Activated naive CD4-positive, alpha-beta T cell treated with anti-CD3 and anti-CD28 coated beads for 36 hours (primary cell): Measurements from ENCODE around the gene CCDC24. TPM values are rescaled to one million over a fixed set of nuclear protein-coding genes. Genes with fewer than 3 reads are reported as not detected.
A peak's percentile ranks its signal among the peaks of the same experiment; 100 is the strongest.

ENCODE experiments used
- CTCF ChIA-PET: fragments of 350-600 bp; sonication (Branson Sonifier 250); formaldehyde crosslinking; loops from one replicate; lab custom pipeline; 2021; ENCODE audit warnings: antibody characterized with exemption; lab: Charles Lee
- DNase-seq: peaks from one replicate; pipeline ENCODE4 v3.0.0-alpha.2; 2020
- H3K27ac Mint-ChIP-seq: one replicate; pipeline ENCODE4 v1.8.0; 2021; ENCODE audit warnings: mild to moderate bottlenecking, mixed read lengths
- H3K27me3 Mint-ChIP-seq: one replicate; pipeline ENCODE4 v1.8.0; 2021; ENCODE audit warnings: low read depth, mixed read lengths
- H3K36me3 Mint-ChIP-seq: one replicate; pipeline ENCODE4 v1.8.0; 2021; ENCODE audit warnings: low read depth, mixed read lengths
- H3K4me1 Mint-ChIP-seq: one replicate; pipeline ENCODE4 v1.8.0; 2021; ENCODE audit warnings: low read depth, mixed read lengths
- H3K4me3 Mint-ChIP-seq: one replicate; pipeline ENCODE4 v1.8.0; 2021; ENCODE audit warnings: mild to moderate bottlenecking, moderate library complexity, mixed read lengths
- H3K9me3 Mint-ChIP-seq: one replicate; pipeline ENCODE4 v1.8.0; 2021; ENCODE audit warnings: mixed read lengths
- intact Hi-C: fragments of 100-400 bp; cut with micrococcal nuclease; formaldehyde crosslinking; loops from one replicate; pipeline ENCODE4 v1.15.1; 2023
- total RNA-seq, 2 experiments: library from RNA; stranded (reverse); gene quantifications; one replicate each; pipeline ENCODE4 v1.2.3, GENCODE V29; 2021

Gene CCDC24
- total RNA-seq, 2 experiments from 2014 or later = 0.91 to 1.6 TPM

GRCh38 chr1:43968348-43968948 lies 23.0 kb upstream of the CCDC24 start:
- intact Hi-C loops = no loop called here
- Mint-ChIP-seq H3K4me1 (peaks cover 17% of the 10 kb centered on the region), H3K27ac (no peak overlapping the region), H3K27me3 (no peaks in the 10 kb centered on the region), H3K4me3 (no peak overlapping the region), H3K36me3 (peaks cover 14% of the 10 kb centered on the region), H3K9me3 (no peaks in the 10 kb centered on the region)
- CTCF ChIA-PET = interaction anchor here (1.5 kb wide), 1 partner anchor 23 kb away, joined by 3 read pairs; no protein-coding TSS in a partner anchor
- DNase-seq = peak; percentile 49

- CTCF ChIA-PET = interaction anchor here (1.5 to 1.7 kb wide), 3 partner anchors 23 to 79 kb away, joined by 3 to 8 read pairs (median 4); no protein-coding TSS in a partner anchor
- peak overlapping the region; percentile 96 for H3K4me3 Mint-ChIP-seq
- no peaks in the 10 kb centered on the region for H3K9me3 Mint-ChIP-seq
- peaks cover 26% of the 10 kb centered on the region for H3K4me1 Mint-ChIP-seq
- peaks cover 16% of the 10 kb centered on the region for H3K36me3 Mint-ChIP-seq
- H3K27me3 Mint-ChIP-seq = no peaks in the 10 kb centered on the region
- no peak for DNase-seq
- H3K27ac Mint-ChIP-seq = no peak overlapping the region
- intact Hi-C loops = loop anchor here (1.0 kb wide), 1 partner anchor 23 kb away; the partner anchor contains the start of gene IPO13
Observed at GRCh38 chr1:43969416-43969745, 22.0 kb upstream of the CCDC24 start.

GRCh38 chr1:43969746-43970466 lies 21.5 kb upstream of the CCDC24 start, which contains the start of gene DPH2:
TSS of gene DPH2 (plus strand) at chr1:43970010. CDS start at chr1:43970176, 166 bp downstream.
- intact Hi-C loops = loop anchor here (1.0 kb wide), 1 partner anchor 24 kb away; the partner anchor contains the start of gene IPO13
- CTCF ChIA-PET = interaction anchor here (1.1 to 1.7 kb wide), 3 partner anchors 21 to 78 kb away, joined by 3 to 8 read pairs (median 4); no protein-coding TSS in a partner anchor
- peak within 1 kb of the TSS; percentile 96 for H3K4me3 Mint-ChIP-seq

GRCh38 chr1:43970502-43970901 lies 20.9 kb upstream of the CCDC24 start:
- Mint-ChIP-seq H3K4me1 (peaks cover 26% of the 10 kb centered on the region), H3K4me3 (peak overlapping the region; percentile 96), H3K27me3 (no peaks in the 10 kb centered on the region), H3K27ac (no peak overlapping the region), H3K36me3 (peaks cover 16% of the 10 kb centered on the region), H3K9me3 (no peaks in the 10 kb centered on the region)
- DNase-seq = no peak
- CTCF ChIA-PET = interaction anchor here (1.1 to 1.7 kb wide), 3 partner anchors 22 to 78 kb away, joined by 3 to 8 read pairs (median 4); no protein-coding TSS in a partner anchor
- intact Hi-C loops = no loop called here

More at GRCh38 chr1:43969746-43970466, 21.5 kb upstream of the CCDC24 start, which contains the start of gene DPH2:
- DNase-seq = peak; percentile 98
- Mint-ChIP-seq H3K27me3 (no peaks in the 10 kb centered on the region), H3K4me1 (peaks cover 26% of the 10 kb centered on the region), H3K27ac (peak within 1 kb of the TSS; percentile 46), H3K9me3 (no peaks in the 10 kb centered on the region), H3K36me3 (peaks cover 16% of the 10 kb centered on the region)

- intact Hi-C loops = no loop called here
- Mint-ChIP-seq H3K27me3 (no peaks in the 10 kb centered on the region), H3K4me3 (peak overlapping the region; percentile 96), H3K4me1 (peaks cover 28% of the 10 kb centered on the region), H3K27ac (no peak overlapping the region), H3K36me3 (peaks cover 16% of the 10 kb centered on the region), H3K9me3 (no peaks in the 10 kb centered on the region)
- CTCF ChIA-PET = interaction anchor here (1.1 to 1.7 kb wide), 3 partner anchors 22 to 77 kb away, joined by 3 to 8 read pairs (median 4); no protein-coding TSS in a partner anchor
- DNase-seq = no peak
Observed at GRCh38 chr1:43970911-43971310, 20.5 kb upstream of the CCDC24 start.

- intact Hi-C loops = no loop called here
- H3K27me3 Mint-ChIP-seq = no peaks in the 10 kb centered on the region
- CTCF ChIA-PET = interaction anchor here (1.7 kb wide), 1 partner anchor 37 kb away, joined by 8 read pairs; no protein-coding TSS in a partner anchor
- peaks cover 18% of the 10 kb centered on the region for H3K36me3 Mint-ChIP-seq
- no peak for DNase-seq
- H3K4me1 Mint-ChIP-seq = peaks cover 34% of the 10 kb centered on the region
- peak overlapping the region; percentile 96 for H3K4me3 Mint-ChIP-seq
- no peak overlapping the region for H3K27ac Mint-ChIP-seq
- H3K9me3 Mint-ChIP-seq = no peaks in the 10 kb centered on the region
Observed at GRCh38 chr1:43971336-43971980, 19.9 kb upstream of the CCDC24 start.

GRCh38 chr1:43973981-43974442 lies 17.4 kb upstream of the CCDC24 start:
- peaks cover 36% of the 10 kb centered on the region for H3K36me3 Mint-ChIP-seq
- peaks cover 55% of the 10 kb centered on the region for H3K4me1 Mint-ChIP-seq
- no peaks in the 10 kb centered on the region for H3K9me3 Mint-ChIP-seq

GRCh38 chr1:43974443-43975248 lies 16.8 kb upstream of the CCDC24 start, which contains the start of gene ATP6V0B:
TSS of gene ATP6V0B (plus strand) at chr1:43974960. CDS start at chr1:43975041, 81 bp downstream.
- Mint-ChIP-seq H3K4me1 (peaks cover 50% of the 10 kb centered on the region), H3K27ac (peak within 1 kb of the TSS; percentile 75), H3K9me3 (no peaks in the 10 kb centered on the region), H3K27me3 (no peaks in the 10 kb centered on the region), H3K4me3 (peak within 1 kb of the TSS; percentile 85), H3K36me3 (peaks cover 36% of the 10 kb centered on the region)
- intact Hi-C loops = loop anchor here (1.0 to 2.0 kb wide), 5 partner anchors 17 to 381 kb away; partner anchors contain the start of genes CCDC24, ERI3, IPO13 and KDM4A
- CTCF ChIA-PET = interaction anchor here (0.6 to 1.8 kb wide), 6 partner anchors 14 to 211 kb away, joined by 3 to 7 read pairs (median 3); partner anchors contain the start of gene IPO13
- DNase-seq = peak; percentile 97

More at GRCh38 chr1:43973981-43974442, 17.4 kb upstream of the CCDC24 start:
- Mint-ChIP-seq H3K4me3 (peak overlapping the region; percentile 85), H3K27me3 (no peaks in the 10 kb centered on the region), H3K27ac (peak overlapping the region; percentile 75)
- no peak for DNase-seq
- CTCF ChIA-PET = interaction anchor here (1.0 kb wide), 1 partner anchor 74 kb away, joined by 3 read pairs; no protein-coding TSS in a partner anchor
- intact Hi-C loops = loop anchor here (1.0 to 2.0 kb wide), 5 partner anchors 17 to 381 kb away; partner anchors contain the start of genes CCDC24, ERI3, IPO13 and KDM4A

- CTCF ChIA-PET = interaction anchor here (0.6 to 1.8 kb wide), 7 partner anchors 13 to 262 kb away, joined by 3 to 7 read pairs (median 3); partner anchors contain the start of gene IPO13
- intact Hi-C loops = loop anchor here (2.0 kb wide), 1 partner anchor 55 kb away; the partner anchor contains the start of gene SLC6A9
- Mint-ChIP-seq H3K4me1 (peaks cover 50% of the 10 kb centered on the region), H3K4me3 (peak overlapping the region; percentile 85), H3K9me3 (no peaks in the 10 kb centered on the region), H3K27me3 (no peaks in the 10 kb centered on the region), H3K36me3 (peaks cover 38% of the 10 kb centered on the region), H3K27ac (peak overlapping the region; percentile 54)
- DNase-seq = peak; percentile 43
Observed at GRCh38 chr1:43975249-43975961, 16.0 kb upstream of the CCDC24 start.

- intact Hi-C loops = no loop called here
- Mint-ChIP-seq H3K36me3 (peaks cover 43% of the 10 kb centered on the region), H3K27ac (no peak overlapping the region), H3K4me1 (peaks cover 50% of the 10 kb centered on the region), H3K4me3 (peak overlapping the region; percentile 85), H3K27me3 (no peaks in the 10 kb centered on the region), H3K9me3 (no peaks in the 10 kb centered on the region)
- DNase-seq = no peak
- CTCF ChIA-PET = interaction anchor here (0.6 to 1.8 kb wide), 4 partner anchors 12 to 843 kb away, joined by 3 to 7 read pairs (median 4); partner anchors contain the start of gene IPO13
Observed at GRCh38 chr1:43976045-43976444, 15.4 kb upstream of the CCDC24 start.
